Esophagus mucosa (tissue), 1 donor: ENCODE measurements around the gene PCDHB12. TPM values are rescaled to one million over a fixed set of nuclear protein-coding genes. Genes with fewer than 3 reads are reported as not detected.
"Not testable (repeated sequence)": the region's sequence is repeated elsewhere in the genome, so short reads cannot be mapped to it uniquely, and the experiment has no call there.

Source experiments
- ATAC-seq: fragments of 200-7000 bp; cut with Tn5 transposase; one replicate; pipeline ENCODE4 v1.9.1; 2020
- total RNA-seq: library from RNA; stranded (reverse); gene quantifications from one replicate; pipeline ENCODE4 v1.2.4, GENCODE V29; 2023
- donor health status: DM: yes; HTN: yes; CAD: no.

The PCDHB12 gene
- 0.72 TPM for total RNA-seq

DNA sequence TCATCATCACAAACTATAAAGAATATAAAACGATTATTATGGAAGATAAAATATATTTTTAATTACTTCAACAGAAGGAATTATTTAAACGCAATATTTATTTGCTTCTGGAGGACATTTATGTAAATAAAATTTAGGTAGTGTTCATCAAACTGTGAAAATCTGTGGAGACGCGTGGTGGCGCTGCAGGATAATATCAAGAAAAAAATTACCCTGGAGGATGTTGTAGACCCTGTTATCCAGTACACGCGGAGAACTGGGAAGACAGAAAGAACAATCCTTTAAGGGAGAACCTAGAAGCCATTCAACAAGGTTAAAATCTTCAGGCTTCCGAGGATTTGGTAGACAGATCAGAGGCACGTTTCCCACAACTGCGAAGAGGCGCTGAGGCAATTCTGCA lies at the start of gene PCDHB12:
PCDHB12 (plus strand) TSS at position 242 of the 400 bp plus-strand sequence. CDS start 189 bp downstream, outside the sequence.
- ATAC-seq, result no peak

DNA sequence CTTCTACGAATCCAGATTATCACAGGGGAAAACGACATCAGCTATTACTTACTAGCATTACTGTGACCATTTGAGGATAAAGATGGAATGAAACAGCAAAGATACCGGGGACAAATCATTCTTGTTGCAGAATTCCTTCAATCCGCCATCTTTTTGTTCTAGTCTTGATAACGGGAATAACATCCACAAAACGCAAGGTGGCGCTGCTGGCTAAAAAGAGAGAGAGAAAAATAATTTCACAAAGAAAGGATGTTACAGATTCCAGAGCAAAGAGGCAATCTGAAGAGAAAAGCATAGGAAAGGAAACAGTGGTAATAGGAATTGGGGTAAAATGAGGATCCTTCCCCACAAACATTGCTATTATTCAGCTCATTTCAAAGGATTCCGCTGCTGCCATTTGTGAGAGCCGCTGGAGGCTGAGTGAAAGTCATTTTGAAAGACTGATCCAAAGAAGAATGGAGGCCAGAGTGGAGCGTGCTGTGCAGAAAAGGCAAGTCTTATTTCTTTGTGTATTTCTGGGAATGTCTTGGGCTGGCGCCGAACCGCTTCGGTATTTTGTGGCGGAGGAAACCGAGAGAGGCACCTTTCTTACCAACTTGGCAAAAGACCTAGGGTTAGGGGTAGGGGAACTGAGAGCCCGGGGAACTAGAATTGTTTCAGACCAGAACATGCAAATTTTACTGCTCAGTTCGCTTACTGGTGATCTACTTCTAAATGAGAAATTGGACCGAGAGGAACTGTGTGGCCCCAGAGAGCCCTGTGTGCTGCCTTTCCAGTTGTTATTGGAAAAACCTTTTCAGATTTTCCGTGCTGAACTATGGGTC lies 35.9 kb upstream of the PCDHB12 start, which contains the start of gene PCDHB7:
PCDHB7 (plus strand) TSS at position 264 of the 824 bp plus-strand sequence; CDS start at position 456, 192 bp downstream.
- ATAC-seq, result no peak

DNA sequence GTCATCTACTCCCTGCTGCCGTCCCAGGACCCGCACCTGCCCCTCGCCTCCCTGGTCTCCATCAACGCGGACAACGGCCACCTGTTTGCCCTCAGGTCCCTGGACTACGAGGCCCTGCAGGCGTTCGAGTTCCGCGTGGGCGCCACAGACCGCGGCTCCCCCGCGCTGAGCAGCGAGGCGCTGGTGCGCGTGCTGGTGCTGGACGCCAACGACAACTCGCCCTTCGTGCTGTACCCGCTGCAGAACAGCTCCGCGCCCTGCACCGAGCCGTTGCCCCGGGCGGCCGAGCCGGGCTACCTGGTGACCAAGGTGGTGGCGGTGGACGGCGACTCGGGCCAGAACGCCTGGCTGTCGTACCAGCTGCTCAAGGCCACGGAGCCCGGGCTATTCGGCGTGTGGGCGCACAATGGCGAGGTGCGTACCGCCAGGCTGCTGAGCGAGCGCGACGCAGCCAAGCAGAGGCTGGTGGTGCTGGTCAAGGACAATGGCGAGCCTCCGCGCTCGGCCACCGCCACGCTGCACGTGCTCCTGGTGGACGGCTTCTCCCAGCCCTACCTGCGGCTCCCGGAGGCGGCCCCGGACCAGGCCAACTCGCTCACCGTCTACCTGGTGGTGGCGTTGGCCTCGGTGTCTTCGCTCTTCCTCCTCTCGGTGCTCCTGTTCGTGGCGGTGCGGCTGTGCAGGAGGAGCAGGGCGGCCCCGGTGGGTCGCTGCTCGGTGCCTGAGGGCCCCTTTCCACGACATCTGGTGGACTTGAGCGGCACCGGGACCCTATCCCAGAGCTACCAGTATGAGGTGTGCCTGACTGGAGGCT lies 34.0 kb upstream of the PCDHB12 start:
- not testable (repeated sequence) for ATAC-seq

DNA sequence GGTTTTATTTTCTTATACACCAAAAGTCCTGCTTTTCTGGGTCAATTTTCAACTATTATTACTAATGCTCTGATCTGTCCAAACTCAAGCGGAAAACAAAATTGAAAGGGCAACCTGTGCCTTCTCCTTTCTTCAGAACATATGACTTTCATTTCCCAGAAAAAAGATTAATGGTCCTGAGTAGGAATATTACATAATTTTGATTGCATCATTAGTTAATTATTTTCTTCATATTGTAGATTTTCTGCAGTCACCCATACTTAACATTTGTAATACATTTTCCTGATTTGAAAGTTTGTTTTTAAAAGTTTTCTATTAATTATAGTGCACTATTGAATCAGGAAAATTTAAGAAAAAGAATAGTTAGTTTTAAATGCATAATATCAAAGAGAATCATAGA lies 32.6 kb upstream of the PCDHB12 start:
- ATAC-seq, result no peak

DNA sequence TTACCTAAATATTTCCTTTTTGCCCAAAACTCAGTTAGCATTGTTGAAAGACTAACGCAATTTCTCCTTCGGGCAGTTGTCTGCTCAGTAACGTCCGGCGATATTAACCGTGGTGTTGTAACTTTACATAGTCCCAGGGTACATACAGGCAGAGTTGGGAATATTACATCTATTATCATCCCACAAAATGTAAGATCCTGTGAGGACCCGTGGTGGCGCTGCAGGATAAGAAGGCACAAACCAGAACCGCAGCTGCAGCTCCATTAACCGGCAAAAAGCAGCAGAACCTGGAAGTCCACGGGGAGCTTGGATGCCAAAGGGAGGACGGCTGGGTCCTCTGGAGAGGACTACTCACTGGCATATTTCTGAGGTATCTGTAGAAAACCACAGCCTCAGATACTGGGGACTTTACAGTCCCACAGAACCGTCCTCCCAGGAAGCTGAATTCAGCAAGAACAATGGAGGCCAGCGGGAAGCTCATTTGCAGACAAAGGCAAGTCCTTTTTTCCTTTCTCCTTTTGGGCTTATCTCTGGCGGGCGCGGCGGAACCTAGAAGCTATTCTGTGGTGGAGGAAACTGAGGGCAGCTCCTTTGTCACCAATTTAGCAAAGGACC lies 30.8 kb upstream of the PCDHB12 start, which contains the start of gene PCDHB8:
PCDHB8 (plus strand) TSS at position 214 of the 615 bp plus-strand sequence; CDS start at position 459, 245 bp downstream.
- not testable (repeated sequence) for ATAC-seq

DNA sequence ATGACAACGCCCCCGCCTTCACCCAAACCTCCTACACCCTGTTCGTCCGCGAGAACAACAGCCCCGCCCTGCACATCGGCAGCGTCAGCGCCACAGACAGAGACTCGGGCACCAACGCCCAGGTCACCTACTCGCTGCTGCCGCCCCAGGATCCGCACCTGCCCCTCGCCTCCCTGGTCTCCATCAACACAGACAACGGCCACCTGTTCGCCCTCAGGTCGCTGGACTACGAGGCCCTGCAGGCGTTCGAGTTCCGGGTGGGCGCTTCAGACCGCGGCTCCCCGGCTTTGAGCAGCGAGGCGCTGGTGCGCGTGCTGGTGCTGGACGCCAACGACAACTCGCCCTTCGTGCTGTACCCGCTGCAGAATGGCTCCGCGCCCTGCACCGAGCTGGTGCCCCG lies 29.1 kb upstream of the PCDHB12 start:
- ATAC-seq, result not testable (repeated sequence)

DNA sequence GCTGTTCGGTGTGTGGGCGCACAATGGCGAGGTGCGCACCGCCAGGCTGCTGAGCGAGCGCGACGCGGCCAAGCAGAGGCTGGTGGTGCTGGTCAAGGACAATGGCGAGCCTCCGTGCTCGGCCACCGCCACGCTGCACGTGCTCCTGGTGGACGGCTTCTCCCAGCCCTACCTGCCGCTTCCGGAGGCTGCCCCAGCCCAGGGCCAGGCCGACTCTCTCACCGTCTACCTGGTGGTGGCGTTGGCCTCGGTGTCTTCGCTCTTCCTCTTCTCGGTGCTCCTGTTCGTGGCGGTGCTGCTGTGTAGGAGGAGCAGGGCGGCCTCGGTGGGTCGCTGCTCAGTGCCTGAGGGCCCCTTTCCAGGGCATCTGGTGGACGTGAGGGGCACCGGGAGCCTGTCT lies 28.6 kb upstream of the PCDHB12 start:
- ATAC-seq, result not testable (repeated sequence)

DNA sequence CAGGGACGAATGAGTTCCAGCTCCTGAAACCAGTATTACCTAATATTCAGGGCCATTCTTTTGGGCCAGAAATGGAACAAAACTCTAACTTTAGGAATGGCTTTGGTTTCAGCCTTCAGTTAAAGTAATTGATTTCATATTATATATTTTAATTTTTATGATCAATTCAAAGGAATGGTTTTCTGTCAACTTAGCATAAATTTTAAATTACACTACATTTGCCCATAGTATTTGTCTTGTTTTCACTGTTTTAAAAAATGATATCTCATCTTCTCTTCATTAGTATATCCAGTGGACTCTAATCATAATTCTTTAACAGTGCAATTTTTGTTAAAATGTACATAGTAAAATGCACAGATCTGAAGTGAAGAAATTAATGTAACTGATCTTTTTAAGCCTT lies 28.2 kb upstream of the PCDHB12 start:
- no peak for ATAC-seq

DNA sequence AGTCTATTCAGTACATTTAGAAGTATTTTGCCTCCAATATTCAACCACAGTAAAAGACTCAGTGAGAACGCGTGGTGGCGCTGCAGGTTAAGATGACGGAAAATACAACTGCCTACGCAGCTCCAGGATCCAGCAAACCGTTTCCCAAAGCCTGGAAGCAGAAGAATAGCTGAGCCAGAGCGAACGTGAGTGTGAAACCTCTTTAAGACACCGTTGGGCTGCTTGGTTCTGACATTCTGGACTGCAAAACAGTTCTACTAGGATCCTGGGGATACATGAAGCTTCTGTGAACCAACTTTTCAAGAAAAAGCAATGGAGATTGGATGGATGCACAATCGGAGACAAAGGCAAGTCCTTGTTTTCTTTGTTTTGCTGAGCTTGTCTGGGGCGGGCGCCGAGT lies 26.3 kb upstream of the PCDHB12 start, which contains the start of gene PCDHB16:
PCDHB16 (plus strand) TSS at position 140 of the 400 bp plus-strand sequence; CDS start at position 313, 173 bp downstream.
- ATAC-seq, result no peak

DNA sequence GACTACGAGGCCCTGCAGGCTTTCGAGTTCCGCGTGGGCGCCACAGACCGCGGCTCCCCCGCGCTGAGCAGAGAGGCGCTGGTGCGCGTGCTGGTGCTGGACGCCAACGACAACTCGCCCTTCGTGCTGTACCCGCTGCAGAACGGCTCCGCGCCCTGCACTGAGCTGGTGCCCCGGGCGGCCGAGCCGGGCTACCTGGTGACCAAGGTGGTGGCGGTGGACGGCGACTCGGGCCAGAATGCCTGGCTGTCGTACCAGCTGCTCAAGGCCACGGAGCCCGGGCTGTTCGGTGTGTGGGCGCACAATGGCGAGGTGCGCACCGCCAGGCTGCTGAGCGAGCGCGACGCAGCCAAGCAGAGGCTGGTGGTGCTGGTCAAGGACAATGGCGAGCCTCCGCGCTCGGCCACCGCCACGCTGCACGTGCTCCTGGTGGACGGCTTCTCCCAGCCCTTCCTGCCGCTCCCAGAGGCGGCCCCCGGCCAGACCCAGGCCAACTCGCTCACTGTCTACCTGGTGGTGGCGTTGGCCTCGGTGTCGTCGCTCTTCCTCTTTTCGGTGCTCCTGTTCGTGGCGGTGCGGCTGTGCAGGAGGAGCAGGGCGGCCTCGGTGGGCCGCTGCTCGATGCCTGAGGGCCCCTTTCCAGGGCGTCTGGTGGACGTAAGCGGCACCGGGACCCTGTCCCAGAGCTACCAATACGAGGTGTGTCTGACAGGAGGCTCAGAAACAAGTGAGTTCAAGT lies 24.2 kb upstream of the PCDHB12 start:
- not testable (repeated sequence) for ATAC-seq

DNA sequence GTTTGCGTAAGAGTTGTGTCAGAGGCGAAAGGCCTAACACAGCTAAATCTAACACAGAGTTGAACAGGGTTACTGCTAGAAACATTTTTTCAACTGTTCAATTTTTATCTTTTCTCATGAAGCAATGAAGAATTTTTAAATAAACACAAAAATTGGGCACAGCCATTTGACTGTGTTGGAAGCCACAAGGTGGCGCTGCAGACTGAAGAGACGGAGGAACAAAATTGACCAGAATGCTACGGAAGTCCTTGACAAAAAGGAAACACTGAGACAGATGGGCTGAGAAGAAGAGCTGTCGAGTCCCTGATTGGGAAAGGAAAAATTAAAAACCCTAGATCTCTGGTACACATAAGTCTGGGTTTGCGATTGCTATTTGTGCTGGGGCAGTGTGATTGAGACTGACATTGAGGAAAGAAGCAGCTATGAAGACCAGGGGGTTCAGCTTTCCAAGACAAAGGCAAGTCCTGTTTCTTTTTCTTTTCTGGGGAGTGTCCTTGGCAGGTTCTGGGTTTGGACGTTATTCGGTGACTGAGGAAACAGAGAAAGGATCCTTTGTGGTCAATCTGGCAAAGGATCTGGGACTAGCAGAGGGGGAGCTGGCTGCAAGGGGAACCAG lies 21.5 kb upstream of the PCDHB12 start, which contains the start of gene PCDHB9:
PCDHB9 (plus strand) TSS at position 265 of the 616 bp plus-strand sequence; CDS start at position 423, 158 bp downstream.
- no peak for ATAC-seq

DNA sequence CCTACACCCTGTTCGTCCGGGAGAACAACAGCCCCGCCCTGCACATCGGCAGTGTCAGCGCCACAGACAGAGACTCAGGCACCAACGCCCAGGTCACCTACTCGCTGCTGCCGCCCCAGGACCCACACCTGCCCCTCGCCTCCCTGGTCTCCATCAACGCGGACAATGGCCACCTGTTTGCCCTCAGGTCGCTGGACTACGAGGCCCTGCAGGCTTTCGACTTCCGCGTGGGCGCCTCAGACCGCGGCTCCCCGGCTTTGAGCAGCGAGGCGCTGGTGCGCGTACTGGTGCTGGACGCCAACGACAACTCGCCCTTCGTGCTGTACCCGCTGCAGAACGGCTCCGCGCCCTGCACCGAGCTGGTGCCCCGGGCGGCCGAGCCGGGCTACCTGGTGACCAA lies 19.8 kb upstream of the PCDHB12 start:
- ATAC-seq, result not testable (repeated sequence)

DNA sequence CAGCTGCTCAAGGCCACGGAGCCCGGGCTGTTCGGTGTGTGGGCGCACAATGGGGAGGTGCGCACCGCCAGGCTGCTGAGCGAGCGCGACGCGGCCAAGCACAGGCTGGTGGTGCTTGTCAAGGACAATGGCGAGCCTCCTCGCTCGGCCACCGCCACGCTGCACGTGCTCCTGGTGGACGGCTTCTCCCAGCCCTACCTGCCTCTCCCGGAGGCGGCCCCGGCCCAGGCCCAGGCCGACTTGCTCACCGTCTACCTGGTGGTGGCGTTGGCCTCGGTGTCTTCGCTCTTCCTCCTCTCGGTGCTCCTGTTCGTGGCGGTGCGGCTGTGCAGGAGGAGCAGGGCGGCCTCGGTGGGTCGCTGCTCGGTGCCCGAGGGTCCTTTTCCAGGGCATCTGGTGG lies 19.4 kb upstream of the PCDHB12 start:
- not testable (repeated sequence) for ATAC-seq

DNA sequence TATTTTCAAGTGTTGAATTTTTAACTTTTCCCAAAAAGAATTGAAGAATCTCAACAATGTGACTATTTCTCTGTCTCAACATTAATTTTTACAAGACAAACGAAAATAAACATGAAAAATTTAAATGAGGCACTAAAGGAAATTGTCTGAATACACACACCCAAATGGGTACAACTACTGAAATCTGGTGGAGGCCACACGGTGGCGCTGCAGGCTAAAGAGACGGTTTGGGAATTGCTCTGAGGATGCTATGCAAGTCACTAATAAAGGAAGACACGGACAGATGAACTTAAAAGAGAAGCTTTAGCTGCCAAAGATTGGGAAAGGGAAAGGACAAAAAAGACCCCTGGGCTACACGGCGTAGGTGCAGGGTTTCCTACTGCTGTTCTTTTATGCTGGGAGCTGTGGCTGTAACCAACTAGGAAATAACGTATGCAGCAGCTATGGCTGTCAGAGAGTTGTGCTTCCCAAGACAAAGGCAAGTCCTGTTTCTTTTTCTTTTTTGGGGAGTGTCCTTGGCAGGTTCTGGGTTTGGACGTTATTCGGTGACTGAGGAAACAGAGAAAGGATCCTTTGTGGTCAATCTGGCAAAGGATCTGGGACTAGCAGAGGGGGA lies 16.3 kb upstream of the PCDHB12 start, which contains the start of gene PCDHB10:
PCDHB10 (plus strand) TSS at position 244 of the 616 bp plus-strand sequence; CDS start at position 444, 200 bp downstream.
- ATAC-seq, result no peak

DNA sequence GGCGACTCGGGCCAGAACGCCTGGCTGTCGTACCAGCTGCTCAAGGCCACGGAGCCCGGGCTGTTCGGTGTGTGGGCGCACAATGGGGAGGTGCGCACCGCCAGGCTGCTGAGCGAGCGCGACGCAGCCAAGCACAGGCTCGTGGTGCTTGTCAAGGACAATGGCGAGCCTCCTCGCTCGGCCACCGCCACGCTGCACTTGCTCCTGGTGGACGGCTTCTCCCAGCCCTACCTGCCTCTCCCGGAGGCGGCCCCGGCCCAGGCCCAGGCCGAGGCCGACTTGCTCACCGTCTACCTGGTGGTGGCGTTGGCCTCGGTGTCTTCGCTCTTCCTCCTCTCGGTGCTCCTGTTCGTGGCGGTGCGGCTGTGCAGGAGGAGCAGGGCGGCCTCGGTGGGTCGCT lies 14.2 kb upstream of the PCDHB12 start:
- ATAC-seq, result not testable (repeated sequence)

DNA sequence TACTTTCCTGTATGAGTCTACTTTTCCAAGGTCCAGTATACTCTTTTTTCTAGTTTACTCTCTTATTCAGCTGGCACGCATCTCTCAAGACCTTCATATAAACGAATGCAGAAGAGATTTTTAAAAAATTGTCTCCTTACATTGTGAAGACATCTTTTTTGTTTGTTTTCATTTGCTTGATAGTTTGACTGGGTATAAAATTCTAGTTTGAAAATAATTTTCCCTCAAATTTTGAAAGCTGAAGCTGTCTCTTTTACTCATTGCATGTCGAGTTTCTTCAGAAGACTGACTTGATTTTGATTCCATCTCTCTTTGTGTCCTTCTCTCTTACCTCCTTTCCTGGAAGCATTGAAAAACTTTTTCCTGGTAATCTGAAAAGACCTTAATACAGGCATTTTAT lies 12.2 kb upstream of the PCDHB12 start:
- ATAC-seq, result no peak

DNA sequence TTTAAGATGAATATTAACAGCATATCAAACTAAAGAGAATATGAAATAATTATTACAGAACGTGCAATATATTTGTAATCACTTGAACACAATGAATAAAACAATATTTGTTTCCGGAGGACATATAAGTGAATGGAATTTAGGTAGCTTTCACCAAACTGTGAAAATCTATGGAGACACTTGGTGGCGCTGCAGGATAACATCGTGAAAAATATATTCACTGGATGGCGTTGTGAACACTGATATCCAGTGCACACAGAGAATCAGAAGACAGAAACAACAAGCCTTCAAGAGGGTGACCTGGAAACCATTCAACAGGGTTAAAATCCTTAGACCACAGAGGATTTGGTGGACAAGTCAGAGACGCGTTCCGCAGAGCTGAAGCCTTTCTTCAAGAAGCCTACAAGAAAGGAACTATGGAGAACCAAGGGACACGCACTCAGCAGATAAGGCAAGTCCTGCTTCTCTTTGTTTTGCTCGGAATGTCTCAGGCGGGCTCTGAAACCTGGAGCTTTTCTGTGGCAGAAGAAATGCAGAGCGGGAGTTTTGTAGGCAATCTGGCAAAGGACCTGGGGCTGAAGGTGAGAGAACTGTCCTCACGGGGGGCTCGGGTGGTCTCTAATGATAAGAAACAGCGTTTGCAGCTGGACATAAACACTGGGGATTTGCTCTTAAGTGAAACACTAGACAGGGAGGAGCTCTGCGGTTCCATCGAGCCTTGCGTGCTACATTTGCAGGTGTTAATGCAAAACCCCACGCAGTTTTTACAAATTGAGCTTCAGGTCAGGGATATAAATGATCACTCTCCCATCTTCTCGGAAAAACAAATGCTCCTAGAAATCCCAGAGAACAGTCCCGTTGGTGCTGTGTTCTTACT lies 8.9 kb upstream of the PCDHB12 start, which contains the start of gene PCDHB11:
PCDHB11 (plus strand) TSS at position 269 of the 877 bp plus-strand sequence; CDS start at position 417, 148 bp downstream.
- no peak for ATAC-seq

DNA sequence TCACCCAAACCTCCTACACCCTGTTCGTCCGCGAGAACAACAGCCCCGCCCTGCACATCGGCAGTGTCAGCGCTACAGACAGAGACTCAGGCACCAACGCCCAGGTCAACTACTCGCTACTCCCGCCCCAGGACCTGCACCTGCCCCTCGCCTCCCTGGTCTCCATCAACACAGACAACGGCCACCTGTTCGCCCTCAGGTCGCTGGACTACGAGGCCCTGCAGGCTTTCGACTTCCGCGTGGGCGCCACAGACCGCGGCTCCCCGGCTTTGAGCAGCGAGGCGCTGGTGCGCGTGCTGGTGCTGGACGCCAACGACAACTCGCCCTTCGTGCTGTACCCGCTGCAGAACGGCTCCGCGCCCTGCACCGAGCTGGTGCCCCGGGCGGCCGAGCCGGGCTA lies 7.4 kb upstream of the PCDHB12 start:
- not testable (repeated sequence) for ATAC-seq

DNA sequence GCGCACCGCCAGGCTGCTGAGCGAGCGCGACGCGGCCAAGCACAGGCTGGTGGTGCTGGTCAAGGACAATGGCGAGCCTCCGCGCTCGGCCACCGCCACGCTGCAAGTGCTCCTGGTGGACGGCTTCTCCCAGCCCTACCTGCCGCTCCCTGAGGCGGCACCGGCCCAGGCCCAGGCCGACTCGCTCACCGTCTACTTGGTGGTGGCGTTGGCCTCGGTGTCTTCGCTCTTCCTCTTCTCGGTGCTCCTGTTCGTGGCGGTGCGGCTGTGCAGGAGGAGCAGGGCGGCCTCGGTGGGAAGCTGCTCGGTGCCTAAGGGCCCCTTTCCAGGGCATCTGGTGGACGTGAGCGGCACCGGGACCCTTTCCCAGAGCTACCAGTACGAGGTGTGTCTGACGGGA lies 6.9 kb upstream of the PCDHB12 start:
- ATAC-seq, result not testable (repeated sequence)
